Activated CD4-positive, alpha-beta T cell treated with anti-CD3 and anti-CD28 coated beads, Interleukin-2, amount 50 U/mL, for 48 hours (primary cell): Measurements from ENCODE around the gene AMT.

ENCODE experiments used
- DNase-seq, 2 experiments: peaks; one replicate each; pipeline ENCODE4 v3.0.0-alpha.2; 2020

AMT gene

GRCh38 chr3:49422379-49423248, at the start of gene AMT:
AMT (minus strand) TSS chr3:49422473; CDS start chr3:49422450, 23 bp downstream.
- DNase-seq: no peak

- DNase-seq: no peak
Measured at GRCh38 chr3:49470714-49471420, 48.6 kb upstream of the AMT start.

GRCh38 chr3:49469936-49470713, 47.9 kb upstream of the AMT start, which contains the start of gene DAG1:
DAG1 (plus strand) TSS chr3:49470267; CDS start chr3:49510535, 40,268 bp downstream.
- DNase-seq: peak; percentile 99

- DNase-seq: no peak
Measured at GRCh38 chr3:49469037-49469935, 47.0 kb upstream of the AMT start.

- no peak for DNase-seq
Measured at GRCh38 chr3:49466085-49466484, 43.8 kb upstream of the AMT start.

- DNase-seq: no peak
Measured at GRCh38 chr3:49465270-49466034, 43.2 kb upstream of the AMT start.

GRCh38 chr3:49462222-49462621, 39.9 kb upstream of the AMT start:
- DNase-seq: no peak

- DNase-seq: no peak
Measured at GRCh38 chr3:49461443-49462171, 39.3 kb upstream of the AMT start.

GRCh38 chr3:49460956-49461355, 38.7 kb upstream of the AMT start:
- no peak for DNase-seq

GRCh38 chr3:49460188-49460890, 38.1 kb upstream of the AMT start:
- DNase-seq: no peak

- DNase-seq: no peak
Measured at GRCh38 chr3:49456466-49456865, 34.2 kb upstream of the AMT start.

- no peak for DNase-seq
Measured at GRCh38 chr3:49454898-49455681, 32.8 kb upstream of the AMT start.

- DNase-seq: no peak
Measured at GRCh38 chr3:49454458-49454857, 32.2 kb upstream of the AMT start.

- no peak for DNase-seq
Measured at GRCh38 chr3:49453621-49454020, 31.3 kb upstream of the AMT start.

GRCh38 chr3:49445391-49445790, 23.1 kb upstream of the AMT start:
- no peak for DNase-seq

- no peak for DNase-seq
Measured at GRCh38 chr3:49434731-49435130, 12.5 kb upstream of the AMT start.

- DNase-seq: no peak
Measured at GRCh38 chr3:49428752-49429080, 6.4 kb upstream of the AMT start.

GRCh38 chr3:49427586-49427985, 5.3 kb upstream of the AMT start:
- DNase-seq: no peak

- no peak for DNase-seq
Measured at GRCh38 chr3:49424816-49425215, 2.5 kb upstream of the AMT start.
